Psoas muscle (tissue), 8 donors: Measurements from ENCODE around the gene TCF20. TPM values are rescaled to one million over a fixed set of nuclear protein-coding genes. Genes with fewer than 3 reads are reported as not detected.

Experiments used
- ATAC-seq, 4 donors: fragments of 200-7000 bp; cut with Tn5 transposase; one replicate each; pipeline ENCODE4 v1.9.1; 2020; ENCODE audit warnings: moderate library complexity in 3 of 4, mild to moderate bottlenecking in 2 of 4
- DNase-seq, 2 donors: peaks; one replicate each; pipeline ENCODE4 v3.0.0-alpha.2; 2020
- H3K27ac ChIP-seq: fragments of 200-600 bp; one replicate; pipeline ENCODE4 v1.8.0; 2022
- H3K27me3 ChIP-seq, 3 donors: fragments of 200-600 bp in 1 of 3; one replicate each; pipeline versions ENCODE4 v1.6.1 to v1.8.0; 2013 to 2022; ENCODE audit warnings: low read length in 2 of 3, mild to moderate bottlenecking in 2 of 3, moderate library complexity in 1 of 3; ENCODE audit not compliant: insufficient read depth in 3 of 3
- H3K36me3 ChIP-seq, 2 donors: fragments of 200-600 bp in 1 of 2; one replicate each; pipeline versions ENCODE4 v1.6.1 to v1.8.0; 2013 to 2022; ENCODE audit warnings: low read depth in 1 of 2, mild to moderate bottlenecking in 1 of 2, moderate library complexity in 1 of 2; ENCODE audit not compliant: insufficient read depth in 1 of 2
- H3K4me1 ChIP-seq: fragments of 200-600 bp; one replicate; pipeline ENCODE4 v1.8.0; 2022
- H3K4me3 ChIP-seq: fragments of 200-600 bp; one replicate; pipeline ENCODE4 v1.8.0; 2022; ENCODE audit warnings: mild to moderate bottlenecking
- H3K9me3 ChIP-seq: fragments of 200-600 bp; one replicate; pipeline ENCODE4 v1.8.0; 2022
- CTCF ChIP-seq: fragments of 200-600 bp; IDR thresholded peaks from one replicate; pipeline ENCODE4 v1.8.0; 2022; ENCODE audit warnings: antibody characterized with exemption
- WGBS, 3 donors: extraction: QIAGEN DNeasy Blood & Tissue Kit; methylation state at CpG; one replicate each; pipeline versions ENCODE4 v1.1.6 to v1.1.7; 2013; 5-methylcytosine and 5-hydroxymethylcytosine counted together
- intact Hi-C, 2 donors: fragments of 100-400 bp; cut with DNase I; formaldehyde crosslinking; loops; one replicate each; pipeline versions ENCODE4 v1.11.0 to v1.14.2; 2022
- polyA plus RNA-seq, 3 donors: library from polyadenylated mRNA; stranded (reverse); fragments of 200-250 nt; gene quantifications; one replicate each; pipeline ENCODE4 v1.2.3, GENCODE V29; 2013
- total RNA-seq, 4 donors: library from RNA; stranded (reverse); fragmentation: NEBNext Ultra II Directional in 2 of 4; extraction: Animal tissue kit (Norgen Biotek cat#: 25700) in 2 of 4; gene quantifications; one replicate each; pipeline versions ENCODE4 v1.2.1 to v1.2.4, GENCODE V29; 2021 to 2023
- donor health status: healthy with polysubstance abuse.
- donor health status: DM: no; HTN: no; CAD: no; lungs with moderate emphysema.
- donor health status: Bipolar disorder and iron deficiency.
- donor health status: healthy.
- donor health status: DM: yes; HTN: yes; CAD: no.
- donor health status: DM: no; HTN: no; CAD: no.
- donor health status: DM: no; HTN: no; CAD: no.
- donor health status: DM: yes; HTN: yes; CAD: no.

Gene TCF20
- total and polyA plus RNA-seq, 7 donors, result 3.2 to 14.9 (median 10.1) TPM

- intact Hi-C loops, result no loop called here
- ATAC-seq (no peak), DNase-seq (no peak)
- H3K36me3 ChIP-seq, result no peaks in the 10 kb centered on the region
- no peak overlapping the region for H3K4me3 ChIP-seq
- no peak for TF ChIP-seq CTCF
- H3K27ac ChIP-seq, result no peak overlapping the region
- H3K4me1 ChIP-seq, result no peaks in the 10 kb centered on the region
- H3K9me3 ChIP-seq, result no peaks in the 10 kb centered on the region
- peaks cover 0 to 16% (median 0%) of the 10 kb centered on the region in 3 donors for H3K27me3 ChIP-seq
- 22 to 39% (median 37%) methylated on average over 5 of the region's 5 CpGs for WGBS, 3 donors
Observed at GRCh38 chr22:42275970-42276369, 5.5 kb upstream of the TCF20 start.

GRCh38 chr22:42275176-42275575 lies 4.7 kb upstream of the TCF20 start:
- ATAC-seq (no peak), DNase-seq (no peak)
- Histone ChIP-seq H3K4me3 (no peak overlapping the region), H3K36me3 (no peaks in the 10 kb centered on the region), H3K27me3 (peaks cover 0 to 10% (median 0%) of the 10 kb centered on the region in 3 donors), H3K4me1 (no peaks in the 10 kb centered on the region), H3K27ac (no peak overlapping the region), H3K9me3 (no peaks in the 10 kb centered on the region)
- TF ChIP-seq CTCF, result no peak
- intact Hi-C loops, result no loop called here
- WGBS, 3 donors, result 85 to 93% (median 89%) methylated on average over 13 of the region's 13 CpGs

- peaks cover 2% of the 10 kb centered on the region for H3K4me1 ChIP-seq
- no peaks in the 10 kb centered on the region for H3K9me3 ChIP-seq
- no peaks in the 10 kb centered on the region for H3K27me3 ChIP-seq
- WGBS, 3 donors, result 66 to 71% (median 69%) methylated on average over 13 of the region's 13 CpGs
- H3K36me3 ChIP-seq, result no peaks in the 10 kb centered on the region
- intact Hi-C loops, result loop anchor here in 1 of 2 donors (5.0 kb wide), 1 partner anchor 163 kb away; no protein-coding TSS in a partner anchor
- no peak for TF ChIP-seq CTCF
- ATAC-seq (no peak), DNase-seq (no peak)
- no peak overlapping the region for H3K4me3 ChIP-seq
- no peak overlapping the region for H3K27ac ChIP-seq
Observed at GRCh38 chr22:42273855-42274451, 3.5 kb upstream of the TCF20 start.

- Histone ChIP-seq H3K27ac (no peak overlapping the region), H3K4me1 (peaks cover 8% of the 10 kb centered on the region), H3K36me3 (no peaks in the 10 kb centered on the region), H3K9me3 (no peaks in the 10 kb centered on the region), H3K27me3 (no peaks in the 10 kb centered on the region), H3K4me3 (no peak overlapping the region)
- WGBS, 3 donors, result 87 to 92% (median 91%) methylated on average over 10 of the region's 10 CpGs
- DNase-seq (no peak), ATAC-seq (no peak)
- intact Hi-C loops, result loop anchor here in 1 of 2 donors (5.0 kb wide), 1 partner anchor 165 kb away; no protein-coding TSS in a partner anchor
- TF ChIP-seq CTCF, result no peak
Observed at GRCh38 chr22:42272431-42272999, 2.1 kb upstream of the TCF20 start.
